RPMI8226 (cell line): ENCODE results near the gene PIN1.

Experiments used
- DNase-seq: peaks from one replicate; pipeline ENCODE4 v3.0.0-alpha.2; 2015

The PIN1 gene

DNA sequence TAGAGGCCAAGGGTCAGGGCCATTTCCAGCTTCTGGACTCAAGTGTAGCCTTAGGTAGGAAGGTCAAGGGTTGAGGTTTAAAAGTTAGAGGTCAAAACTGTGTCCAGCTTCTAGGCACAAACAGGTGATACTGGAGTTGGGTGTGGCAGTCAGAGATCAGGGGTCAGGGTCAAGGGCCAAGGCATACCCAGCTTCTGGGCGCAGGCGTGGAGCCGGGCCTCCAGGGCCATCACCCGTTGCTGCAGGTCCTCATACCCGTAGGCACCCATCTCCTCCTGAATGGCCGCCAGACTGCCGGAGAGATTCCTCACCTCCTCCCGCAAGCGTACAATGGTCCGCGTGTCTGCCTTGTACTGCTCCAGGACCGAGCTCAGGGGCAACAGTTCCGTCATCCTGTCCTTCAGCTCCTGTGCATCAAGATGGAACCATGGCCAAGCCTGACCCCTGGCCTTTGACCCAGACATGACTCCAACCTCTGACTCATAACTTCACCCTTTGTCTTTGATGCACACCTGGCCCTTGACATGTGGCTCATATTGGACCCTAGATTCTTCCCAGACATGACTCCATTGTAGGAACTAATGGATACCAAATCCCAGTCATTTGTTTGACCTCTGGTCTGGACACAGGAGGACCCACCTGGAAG lies 22.1 kb downstream of the PIN1 start:
- DNase-seq, result no peak

- DNase-seq, result no peak
These were observed 23.0 kb downstream of the PIN1 start for GRCh38 chr19:9857920-9858746.

DNA sequence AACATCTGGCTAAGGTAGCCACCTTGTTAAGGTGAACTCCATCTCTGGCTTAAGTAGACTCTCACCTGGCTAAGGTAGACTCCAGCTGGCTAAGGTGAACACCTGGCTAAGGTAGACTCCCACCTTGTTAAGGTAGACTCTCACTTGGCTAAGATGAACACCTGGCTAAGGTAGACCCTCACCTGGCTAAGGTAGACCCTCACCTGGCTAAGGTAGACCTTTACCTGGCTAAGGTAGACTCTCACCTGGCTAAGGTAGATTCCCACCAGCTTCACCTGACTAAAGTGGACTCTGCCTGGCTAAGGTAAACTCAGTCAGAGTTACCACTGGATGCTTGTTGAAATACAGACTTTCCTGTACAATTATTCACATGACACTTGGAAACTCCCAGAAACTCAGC lies 23.6 kb downstream of the PIN1 start:
- DNase-seq, result no peak

- no peak for DNase-seq
These were observed 25.3 kb downstream of the PIN1 start for GRCh38 chr19:9860407-9860806.

DNA sequence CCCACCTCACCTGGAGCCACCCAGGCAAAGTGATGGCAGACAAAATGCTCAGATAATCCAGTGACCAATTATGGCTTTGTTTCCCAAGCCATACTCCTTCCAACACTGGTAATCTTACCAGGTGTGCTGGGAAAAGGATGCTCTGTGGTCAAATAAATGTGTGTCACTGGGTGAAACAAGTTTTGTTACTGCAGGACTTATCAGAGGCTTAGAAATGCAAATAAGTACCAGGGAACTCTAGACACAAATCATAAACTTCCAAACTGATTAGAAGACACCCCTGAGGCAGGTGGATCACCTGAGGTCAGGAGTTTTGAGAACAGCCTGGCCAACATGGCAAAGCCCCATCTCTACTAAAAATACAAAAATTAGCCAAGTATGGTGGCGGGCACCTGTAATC lies 26.4 kb downstream of the PIN1 start:
- DNase-seq, result no peak

- DNase-seq, result no peak
These were observed 27.8 kb downstream of the PIN1 start for GRCh38 chr19:9862938-9863337.

GRCh38 chr19:9863759-9864158 lies 28.6 kb downstream of the PIN1 start:
- DNase-seq, result no peak

GRCh38 chr19:9865732-9866501 lies 30.8 kb downstream of the PIN1 start:
- peak; percentile 82 for DNase-seq

DNA sequence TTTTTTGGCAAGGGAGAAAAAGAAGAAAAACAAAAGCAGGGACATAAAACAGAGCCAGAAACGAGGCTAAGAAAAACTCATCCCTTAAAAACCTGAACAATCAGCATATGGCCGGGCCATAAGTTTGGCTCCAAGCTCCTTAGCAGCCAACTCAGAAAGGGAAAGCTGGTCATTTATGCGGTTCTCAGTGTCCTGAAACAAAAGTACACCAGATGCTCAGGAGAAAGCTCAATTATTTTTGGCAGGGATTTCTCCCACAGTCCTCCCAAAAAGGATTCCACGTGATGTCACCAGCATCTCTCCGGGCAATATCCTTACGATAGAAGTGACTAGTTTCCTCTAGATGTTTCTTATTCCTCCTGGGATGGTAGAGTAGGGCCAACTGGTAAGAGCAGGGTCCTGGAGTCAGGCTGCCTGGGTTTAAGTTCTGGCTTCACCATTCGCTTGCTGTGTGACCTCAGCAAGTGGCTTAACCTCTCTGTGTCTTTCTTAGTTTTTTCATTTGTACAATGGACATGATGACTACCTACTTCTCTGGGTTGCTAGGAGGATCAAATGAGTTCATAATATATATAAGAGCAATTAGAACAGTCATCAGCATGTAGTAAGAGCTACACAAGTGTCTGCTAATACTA lies 34.0 kb downstream of the PIN1 start:
- no peak for DNase-seq

- DNase-seq, result no peak
These were observed 36.7 kb downstream of the PIN1 start for GRCh38 chr19:9871626-9872338.

DNA sequence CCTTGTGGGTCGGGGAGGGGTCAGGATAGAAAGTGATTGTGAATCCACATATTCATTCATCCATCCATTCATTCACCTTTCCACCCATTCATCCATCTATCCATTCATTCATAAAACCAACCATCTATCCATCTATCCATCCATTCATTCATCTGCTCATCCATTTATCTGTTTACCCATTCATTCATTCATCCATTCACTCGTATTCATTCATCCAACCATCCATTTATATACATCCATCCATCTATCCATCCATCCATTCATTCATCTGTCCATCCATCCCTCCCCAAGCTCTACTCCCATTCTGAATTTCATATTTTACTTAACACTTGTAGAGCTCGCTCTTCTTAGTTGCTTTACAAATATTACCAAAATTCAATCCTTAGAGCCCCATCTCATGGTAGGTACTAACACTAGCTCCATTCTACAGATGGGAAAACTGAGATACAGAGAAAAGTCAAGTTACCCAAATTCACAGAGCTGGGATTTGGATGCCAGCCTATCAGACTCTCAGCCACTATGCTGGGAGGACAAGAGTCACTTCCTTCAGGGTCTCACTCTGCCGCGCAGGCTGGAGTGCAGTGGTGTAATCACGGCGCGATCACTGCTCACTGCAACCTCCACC lies 37.6 kb downstream of the PIN1 start:
- DNase-seq, result no peak

GRCh38 chr19:9875031-9875627 lies 40.0 kb downstream of the PIN1 start:
- DNase-seq, result no peak

DNA sequence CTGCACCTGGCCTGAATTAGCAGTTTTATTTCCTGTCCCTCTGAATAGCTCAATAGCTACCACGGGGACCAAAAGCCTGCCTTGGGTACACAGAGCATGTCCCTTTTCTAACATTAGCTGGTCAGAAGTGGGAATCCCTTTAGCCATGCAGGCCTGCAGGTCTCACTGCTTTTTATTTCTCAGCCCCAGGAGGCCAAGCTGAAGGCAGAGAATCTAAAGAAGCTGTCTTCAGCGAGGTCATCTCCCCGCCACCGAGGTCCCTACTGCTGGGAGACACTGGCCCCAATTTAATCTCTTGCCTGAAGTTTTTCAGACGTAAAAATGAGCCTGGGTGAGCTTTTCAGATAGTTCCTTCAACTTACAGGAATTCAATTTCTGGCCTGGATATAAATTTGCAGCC lies 40.7 kb downstream of the PIN1 start:
- no peak for DNase-seq

GRCh38 chr19:9877780-9878510 lies 42.8 kb downstream of the PIN1 start:
- DNase-seq, result no peak

DNA sequence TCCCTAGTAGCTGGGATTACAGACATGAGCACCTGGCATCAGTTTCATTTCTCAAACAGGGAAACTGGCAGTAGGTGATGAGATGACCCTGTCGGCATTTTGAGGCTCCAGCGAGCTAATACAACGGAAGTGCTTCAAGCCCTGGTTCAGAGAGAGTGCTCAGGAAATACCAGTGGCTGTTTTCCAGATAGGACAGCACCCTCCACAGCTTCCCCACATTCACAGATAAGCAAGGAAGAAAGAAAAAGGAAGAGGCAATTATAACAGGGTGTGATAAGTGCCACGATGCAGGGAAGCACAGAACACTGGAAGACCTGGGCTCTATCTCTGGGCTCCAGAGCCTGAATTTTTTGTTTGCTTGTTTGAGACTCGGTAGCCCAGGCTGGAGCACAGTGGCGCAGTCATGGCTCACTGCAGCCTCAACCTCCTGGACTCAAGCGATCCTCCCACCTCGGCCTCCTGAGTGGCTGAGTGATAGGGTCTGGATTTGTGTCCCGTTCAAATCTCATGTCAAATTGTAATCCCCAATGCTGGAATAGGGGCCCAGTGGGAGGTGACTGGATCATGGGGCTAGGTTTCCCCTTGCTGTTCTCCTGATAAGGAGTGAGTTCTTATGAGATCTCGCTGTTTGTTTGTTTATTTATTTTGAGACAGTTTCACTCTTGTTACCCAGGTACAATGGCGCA lies 43.5 kb downstream of the PIN1 start:
- peak; percentile 54 for DNase-seq

DNA sequence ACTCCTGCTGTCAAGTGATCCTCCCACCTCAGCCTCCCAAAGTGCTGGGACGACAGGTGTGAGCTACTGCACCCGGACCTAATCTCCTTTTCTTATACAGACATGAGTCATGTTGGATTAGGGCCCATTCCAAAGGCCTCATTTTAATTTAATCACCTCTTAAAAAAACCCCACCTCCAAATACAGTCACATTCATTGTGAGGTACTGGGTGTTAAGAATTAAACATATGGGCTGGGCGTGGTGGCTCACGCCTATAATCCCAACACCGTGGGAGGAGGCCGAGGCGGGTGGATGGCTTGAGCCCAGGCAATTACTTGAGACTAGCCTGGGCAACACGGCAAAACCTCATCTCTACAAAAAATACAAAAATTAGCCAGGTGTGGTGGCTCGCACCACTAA lies 46.6 kb downstream of the PIN1 start:
- DNase-seq, result no peak

DNA sequence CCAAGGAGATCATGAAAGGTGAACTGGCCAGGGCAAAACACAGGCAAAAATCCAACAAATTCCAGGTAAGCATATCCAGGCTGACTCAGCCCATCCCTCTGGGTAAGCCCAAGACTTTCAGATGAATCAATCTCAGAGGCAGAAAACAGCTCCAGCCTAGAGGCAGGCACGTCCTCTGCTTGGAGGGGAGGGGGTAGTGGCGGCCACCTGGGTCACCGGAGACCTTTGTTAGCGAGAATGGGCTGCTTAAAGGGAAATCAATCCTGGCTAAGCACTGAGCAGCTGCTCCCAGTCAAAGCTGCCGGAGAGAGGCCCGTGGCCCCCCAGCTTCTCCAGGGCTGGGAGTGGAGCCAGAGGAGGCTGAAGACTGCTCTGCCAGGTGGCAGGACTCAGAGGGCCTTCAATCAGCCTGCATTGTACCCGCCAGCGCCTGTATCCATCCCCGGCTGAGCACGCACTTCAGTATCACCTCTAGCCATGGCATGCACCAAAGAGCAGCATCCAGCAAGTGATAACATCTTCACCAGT lies 48.2 kb downstream of the PIN1 start:
- DNase-seq, result no peak

DNA sequence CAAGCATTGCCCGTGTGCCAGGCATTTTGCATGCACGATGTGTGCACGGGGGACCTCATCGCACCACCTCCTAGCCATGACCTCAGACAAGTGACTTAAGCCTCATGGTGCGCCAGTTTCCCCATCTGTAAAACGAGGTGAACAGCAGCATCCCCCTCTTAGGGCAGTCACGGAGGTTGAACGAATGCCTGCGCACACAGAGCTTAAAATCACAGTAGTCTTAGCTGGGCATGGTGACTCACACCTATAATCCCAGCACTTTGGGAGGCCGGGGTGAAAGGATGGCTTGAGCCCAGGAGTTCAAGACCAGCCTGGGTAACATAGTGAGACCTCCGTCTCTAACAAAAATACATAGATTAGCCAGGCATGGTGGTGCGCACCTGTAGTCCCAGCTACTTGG lies 48.6 kb downstream of the PIN1 start:
- DNase-seq, result no peak

- no peak for DNase-seq
These were observed 50.0 kb downstream of the PIN1 start for GRCh38 chr19:9885077-9885552.
